Measurements from ENCODE around the gene COL24A1.

DNA sequence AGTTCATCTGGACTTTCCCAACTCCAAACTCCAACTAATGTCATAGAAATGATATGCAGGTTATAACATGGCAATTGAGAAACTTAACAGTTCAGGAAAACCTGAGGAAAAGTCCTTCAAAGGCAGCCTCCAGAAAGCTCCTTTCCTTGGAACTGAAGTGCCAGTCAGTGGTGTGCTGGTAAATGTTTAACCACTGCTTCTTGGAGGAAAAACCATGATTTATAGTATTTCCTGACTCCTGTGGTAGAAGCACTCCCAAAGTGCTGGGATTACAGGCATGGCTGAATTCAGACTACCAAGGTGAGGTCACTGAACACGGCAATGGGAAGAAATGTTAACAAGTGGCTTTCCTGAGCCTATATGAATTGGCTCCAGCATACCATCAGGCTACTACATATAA lies 421.6 kb downstream of the COL24A1 start:
- TF ChIP-seq ZNF280D (CRISPR knock-in tag; IDR thresholded peaks at IDR 0.05): no peak
- TF ChIP-seq, protein P1, sequence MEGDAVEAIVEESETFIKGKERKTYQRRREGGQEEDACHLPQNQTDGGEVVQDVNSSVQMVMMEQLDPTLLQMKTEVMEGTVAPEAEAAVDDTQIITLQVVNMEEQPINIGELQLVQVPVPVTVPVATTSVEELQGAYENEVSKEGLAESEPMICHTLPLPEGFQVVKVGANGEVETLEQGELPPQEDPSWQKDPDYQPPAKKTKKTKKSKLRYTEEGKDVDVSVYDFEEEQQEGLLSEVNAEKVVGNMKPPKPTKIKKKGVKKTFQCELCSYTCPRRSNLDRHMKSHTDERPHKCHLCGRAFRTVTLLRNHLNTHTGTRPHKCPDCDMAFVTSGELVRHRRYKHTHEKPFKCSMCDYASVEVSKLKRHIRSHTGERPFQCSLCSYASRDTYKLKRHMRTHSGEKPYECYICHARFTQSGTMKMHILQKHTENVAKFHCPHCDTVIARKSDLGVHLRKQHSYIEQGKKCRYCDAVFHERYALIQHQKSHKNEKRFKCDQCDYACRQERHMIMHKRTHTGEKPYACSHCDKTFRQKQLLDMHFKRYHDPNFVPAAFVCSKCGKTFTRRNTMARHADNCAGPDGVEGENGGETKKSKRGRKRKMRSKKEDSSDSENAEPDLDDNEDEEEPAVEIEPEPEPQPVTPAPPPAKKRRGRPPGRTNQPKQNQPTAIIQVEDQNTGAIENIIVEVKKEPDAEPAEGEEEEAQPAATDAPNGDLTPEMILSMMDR (CRISPR knock-in tag; IDR thresholded peaks at IDR 0.05): no peak
- TF ChIP-seq SRSF1 (optimal IDR thresholded peaks at IDR 0.05; ENCODE audit: low read depth, low read length): no peak
- TF ChIP-seq SMAD3 (CRISPR knock-in tag; IDR thresholded peaks at IDR 0.05): no peak
- TF ChIP-seq JUND (CRISPR knock-in tag; IDR thresholded peaks at IDR 0.05): no peak
- TF ChIP-seq GABPB1 (CRISPR knock-in tag; IDR thresholded peaks at IDR 0.05): no peak
- TF ChIP-seq SIN3B (IDR thresholded peaks at IDR 0.05; ENCODE audit: low read length): no peak
- no peak for TF ChIP-seq SIN3A (IDR thresholded peaks at IDR 0.05; ENCODE audit: borderline replicate concordance, low read depth, low read length)
